Right lobe of liver (tissue), 6 donors: ENCODE results near the gene UBE2QL1. TPM values are rescaled to one million over a fixed set of nuclear protein-coding genes. Genes with fewer than 3 reads are reported as not detected.

Experiments
- ATAC-seq, 4 donors: fragments of 200-7000 bp; cut with Tn5 transposase; one replicate each; pipeline ENCODE4 v1.9.1; 2020; ENCODE audit warnings: mild to moderate bottlenecking in 4 of 4, moderate library complexity in 4 of 4
- DNase-seq, 3 donors: peaks; one replicate each; pipeline ENCODE4 v3.0.0-alpha.2; 2020
- H3K27ac ChIP-seq, 3 donors: fragments of 200-600 bp; one replicate each; pipeline ENCODE4 v1.8.0; 2022
- H3K27me3 ChIP-seq, 2 donors: fragments of 200-600 bp; one replicate each; pipeline ENCODE4 v1.8.0; 2022
- H3K36me3 ChIP-seq, 4 donors: fragments of 200-600 bp; sonication (generic) in 1 of 4; one replicate each; pipeline versions ENCODE4 v1.5.1 to v1.8.0; 2017 to 2022; ENCODE audit warnings: control low read depth in 1 of 4
- H3K4me1 ChIP-seq, 4 donors: fragments of 200-600 bp; sonication (generic) in 1 of 4; one replicate each; pipeline versions ENCODE4 v1.5.1 to v1.8.0; 2017 to 2022; ENCODE audit warnings: control low read depth in 1 of 4
- H3K4me3 ChIP-seq, 3 donors: fragments of 200-600 bp; one replicate each; pipeline ENCODE4 v1.8.0; 2022
- H3K9me3 ChIP-seq, 4 donors: fragments of 200-600 bp; sonication (generic) in 1 of 4; one replicate each; pipeline versions ENCODE4 v1.5.1 to v1.8.0; 2017 to 2022; ENCODE audit warnings: control low read depth in 1 of 4
- CTCF ChIP-seq, 4 donors: fragments of 200-600 bp in 3 of 4; fragments of 450-650 bp in 1 of 4; IDR thresholded peaks; one replicate each; pipeline versions ENCODE4 v1.5.1 to v1.8.0; 2016 to 2022; ENCODE audit warnings: antibody characterized with exemption in 4 of 4, mild to moderate bottlenecking in 2 of 4
- POLR2A ChIP-seq: fragments of 450-650 bp; IDR thresholded peaks from one replicate; pipeline ENCODE4 v1.6.1; 2017; ENCODE audit warnings: antibody characterized with exemption, mild to moderate bottlenecking
- WGBS: methylation state at CpG from one replicate; pipeline ENCODE4 v1.1.6; 2018; ENCODE audit warnings: low coverage, low lambda C conversion rate; ENCODE audit not compliant: insufficient coverage; ENCODE audit errors: missing lambda C conversion rate; 5-methylcytosine and 5-hydroxymethylcytosine counted together
- intact Hi-C, 2 donors: fragments of 100-400 bp; cut with DNase I; formaldehyde crosslinking; loops; one replicate each; pipeline versions ENCODE4 v1.11.2 to v1.14.1; 2022
- total RNA-seq, 6 experiments: library from RNA; depleted of rRNA in 2 of 6; stranded (reverse); fragments of >200 nt in 2 of 6; fragmentation: NEBNext Ultra II Directional in 3 of 6; extraction: Animal tissue kit (Norgen Biotek cat#: 25700) in 3 of 6; gene quantifications; one replicate each; pipeline versions ENCODE4 v1.1.0 to v1.2.4, GENCODE V29; 2016 to 2023
- donor health status: DM: no; HTN: yes; CAD: no.
- donor health status: DM: no; HTN: no; CAD: no.
- donor health status: DM: no; HTN: no; CAD: no.
- donor health status: DM: no; HTN: yes; CAD: no.
- donor health status: DM: no; HTN: yes; CAD: no.

UBE2QL1 gene
- total RNA-seq, 6 experiments from 2014 or later: 0.20 to 0.74 (median 0.54) TPM

- no peaks in the 10 kb centered on the region for H3K27me3 ChIP-seq
- ATAC-seq (peak; percentile 29 to 50 (median 35)), DNase-seq (no peak)
- intact Hi-C loops: no loop called here
- no peak for TF ChIP-seq CTCF (IDR thresholded peaks at IDR 0.05)
- no peak for TF ChIP-seq POLR2A
- H3K27ac ChIP-seq: peak overlapping the region; percentile 52 to 77 (median 72)
- peaks cover 0 to 44% (median 14%) of the 10 kb centered on the region in 4 donors for H3K4me1 ChIP-seq
- H3K36me3 ChIP-seq: no peaks in the 10 kb centered on the region
- H3K9me3 ChIP-seq: no peaks in the 10 kb centered on the region
- 24% methylated on average over 5 of the region's 5 CpGs for WGBS
- no peak overlapping the region for H3K4me3 ChIP-seq
Measured at GRCh38 chr5:6494939-6495338, 46.3 kb downstream of the UBE2QL1 start.

- H3K9me3 ChIP-seq: no peaks in the 10 kb centered on the region
- WGBS: 29% methylated on average over 8 of the region's 8 CpGs
- no peaks in the 10 kb centered on the region for H3K27me3 ChIP-seq
- no peak for TF ChIP-seq POLR2A
- TF ChIP-seq CTCF (IDR thresholded peaks at IDR 0.05): no peak
- H3K27ac ChIP-seq: peak overlapping the region; percentile 52 to 77 (median 72)
- H3K4me3 ChIP-seq: no peak overlapping the region
- peaks cover 0 to 44% (median 14%) of the 10 kb centered on the region in 4 donors for H3K4me1 ChIP-seq
- peak; percentile 74 to 87 (median 80) for ATAC-seq
- H3K36me3 ChIP-seq: no peaks in the 10 kb centered on the region
- intact Hi-C loops: no loop called here
- DNase-seq: peak; percentile 27 to 73 (median 68)
Measured at GRCh38 chr5:6495433-6496206, 47.0 kb downstream of the UBE2QL1 start.

- ATAC-seq (peak in 2 of 4 donors; percentile 64 to 72), DNase-seq (no peak)
- H3K4me3 ChIP-seq: no peak overlapping the region
- intact Hi-C loops: no loop called here
- peak overlapping the region; percentile 52 to 77 (median 72) for H3K27ac ChIP-seq
- H3K27me3 ChIP-seq: no peaks in the 10 kb centered on the region
- H3K9me3 ChIP-seq: no peaks in the 10 kb centered on the region
- H3K4me1 ChIP-seq: peaks cover 0 to 44% (median 14%) of the 10 kb centered on the region in 4 donors
- 39% methylated on average over 5 of the region's 5 CpGs for WGBS
- no peaks in the 10 kb centered on the region for H3K36me3 ChIP-seq
- no peak for TF ChIP-seq POLR2A
- no peak for TF ChIP-seq CTCF (IDR thresholded peaks at IDR 0.05)
Measured at GRCh38 chr5:6496207-6496584, 47.5 kb downstream of the UBE2QL1 start.

GRCh38 chr5:6496636-6497035 is 48.0 kb downstream of the UBE2QL1 start:
- H3K9me3 ChIP-seq: no peaks in the 10 kb centered on the region
- ATAC-seq: no peak
- 53% methylated on average over 6 of the region's 6 CpGs for WGBS
- peak overlapping the region in 2 of 3 donors; percentile 72 to 77 for H3K27ac ChIP-seq
- H3K4me1 ChIP-seq: peaks cover 0 to 44% (median 14%) of the 10 kb centered on the region in 4 donors
- H3K4me3 ChIP-seq: no peak overlapping the region
- no peaks in the 10 kb centered on the region for H3K27me3 ChIP-seq
- H3K36me3 ChIP-seq: no peaks in the 10 kb centered on the region
- TF ChIP-seq POLR2A: no peak
- no peak for TF ChIP-seq CTCF (IDR thresholded peaks at IDR 0.05)
- intact Hi-C loops: no loop called here
- no peak for DNase-seq
